ENCODE results near the gene C1orf52. TPM values are rescaled to one million over a fixed set of nuclear protein-coding genes. Genes with fewer than 3 reads are reported as not detected.

Gene C1orf52
- total and polyA plus RNA-seq, 2 of the 13 experiments (the other 11 are each of a cell fraction or from before 2014, with no cell fraction given) = 19.4 to 27.4 TPM

- TF ChIP-seq POGZ (CRISPR knock-in tag; IDR thresholded peaks at IDR 0.05) (peak; percentile 97), STAT6 (CRISPR knock-in tag; IDR thresholded peaks at IDR 0.05; ENCODE audit: borderline replicate concordance) (peak; percentile 70; the same call in 1 of the 2 replicates), SNRNP70 (IDR thresholded peaks at IDR 0.05; ENCODE audit: low read depth, low read length) (no peak), ATF2 (CRISPR knock-in tag; IDR thresholded peaks at IDR 0.05) (peak; percentile 37; the same call in 1 of the 2 replicates), TBL1XR1 (IDR thresholded peaks at IDR 0.05; ENCODE audit: borderline replicate concordance, low read length, partially characterized antibody) (peak; percentile 45), ATF4 (CRISPR knock-in tag; IDR thresholded peaks at IDR 0.05) (no peak), GPBP1L1 (CRISPR knock-in tag; IDR thresholded peaks at IDR 0.05) (no peak), NFYB (CRISPR knock-in tag; IDR thresholded peaks at IDR 0.05) (peak; percentile 80), ZNF543 (CRISPR knock-in tag; IDR thresholded peaks at IDR 0.05) (peak; percentile 41; the same call in 1 of the 2 replicates), HDAC1 (CRISPR knock-in tag; IDR thresholded peaks at IDR 0.05) (peak; percentile 89), ZNF20 (CRISPR knock-in tag; IDR thresholded peaks at IDR 0.05) (no peak), CENPX (CRISPR knock-in tag; IDR thresholded peaks at IDR 0.05) (no peak), U2AF2 (IDR thresholded peaks at IDR 0.05; ENCODE audit: low read depth, low read length) (no peak), DZIP1 (CRISPR knock-in tag; IDR thresholded peaks at IDR 0.05) (no peak), ZNF33B (CRISPR knock-in tag; IDR thresholded peaks at IDR 0.05) (no peak), ZNF713 (CRISPR knock-in tag; IDR thresholded peaks at IDR 0.05) (no peak), HNRNPK (IDR thresholded peaks at IDR 0.05; ENCODE audit: low read depth, low read length, poor library complexity, severe bottlenecking) (peak; percentile 67), HCFC1 (IDR thresholded peaks at IDR 0.05; ENCODE audit: low read depth, low read length) (no peak; the same call in 1 of the 2 replicates), PCBP1 (IDR thresholded peaks at IDR 0.05; ENCODE audit: borderline replicate concordance, low read depth, low read length) (no peak), ZNF331 (CRISPR knock-in tag; IDR thresholded peaks at IDR 0.05) (peak; percentile 69)
Measured at GRCh38 chr1:85276215-85276977, 16.9 kb upstream of the C1orf52 start, which contains the start of gene BCL10 (continued).

Data from HepG2 (cell line).